RWPE1 (cell line): ENCODE data around the gene AKAP8L.

ENCODE experiments used
- CTCF ChIA-PET: fragments of 350-600 bp; sonication (Branson Sonifier 250); formaldehyde crosslinking; extraction: SDS; loops from one replicate; lab custom pipeline; 2021; lab: Yijun Ruan, JAX
- POLR2A ChIA-PET: fragments of 400-600 bp; formaldehyde crosslinking; extraction: SDS; loops from one replicate; lab custom pipeline; 2020; ENCODE audit warnings: antibody characterized with exemption; ENCODE audit not compliant: low non-redundant PET; lab: Yijun Ruan, JAX
- DNase-seq: peaks from one replicate; pipeline ENCODE4 v3.0.0; 2012; ENCODE audit warnings: low spot score
- H3K27ac ChIP-seq: fragments of 450-650 bp; 2 replicates; pipeline ENCODE4 v1.5.1; 2017
- TF ChIP-seq, protein P1 (sequence below): fragments of 450-650 bp; conservative IDR thresholded peaks from 2 replicates; pipeline ENCODE4 v1.5.1; 2017; ENCODE audit warnings: low read depth, mild to moderate bottlenecking

Gene AKAP8L

DNA sequence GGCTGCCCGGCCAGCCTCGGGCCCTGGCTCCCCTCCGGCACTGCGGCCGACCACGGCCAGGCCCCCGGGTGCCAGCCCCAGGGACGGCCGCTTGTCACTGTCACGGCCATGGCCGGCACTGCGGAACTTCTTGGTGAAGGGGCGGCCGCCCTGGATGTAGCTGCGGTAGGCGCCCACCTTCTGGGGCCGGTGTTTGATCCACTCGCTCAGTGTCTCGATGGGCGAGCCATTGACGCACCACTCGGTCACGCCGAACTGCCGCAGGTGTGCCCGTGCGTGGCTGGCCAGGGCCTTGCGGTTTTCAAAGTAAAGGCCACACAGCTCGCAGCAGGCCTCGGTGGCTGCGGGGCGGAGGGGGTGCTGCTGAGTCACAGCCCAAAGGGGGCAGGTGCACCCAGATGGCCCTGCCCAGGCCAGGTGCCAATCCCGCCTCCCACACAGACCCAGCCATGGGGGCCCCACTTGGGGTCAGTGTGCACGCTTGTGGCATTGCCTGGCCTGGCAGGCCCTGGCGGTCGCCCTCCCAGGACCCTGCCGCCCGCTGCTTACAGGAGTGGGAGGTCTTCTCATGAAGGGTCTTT lies 6.0 kb upstream of the AKAP8L start:
- CTCF ChIA-PET = no interaction called here
- DNase-seq = no peak
- POLR2A ChIA-PET = no interaction called here

DNA sequence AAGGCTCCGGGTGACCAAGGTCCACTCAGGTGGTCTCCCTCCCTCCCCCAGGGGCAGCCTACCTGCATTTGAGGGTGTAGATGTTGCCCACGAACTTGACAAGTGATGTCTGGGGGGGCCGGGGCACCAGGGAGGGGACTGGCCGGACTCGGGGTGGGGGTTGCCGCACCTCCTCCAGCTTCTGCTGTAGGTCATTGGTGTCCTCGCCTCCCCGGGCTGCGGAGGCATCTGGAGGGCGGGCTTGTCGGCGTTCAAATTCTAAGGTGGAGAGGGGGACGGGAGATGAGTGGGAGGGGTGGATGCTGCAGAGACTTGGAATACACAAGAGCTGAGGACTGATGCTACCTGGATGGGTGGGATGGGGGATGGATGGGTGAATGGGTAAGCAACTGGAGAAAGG lies 5.3 kb upstream of the AKAP8L start:
- POLR2A ChIA-PET = no interaction called here
- TF ChIP-seq, protein P1, sequence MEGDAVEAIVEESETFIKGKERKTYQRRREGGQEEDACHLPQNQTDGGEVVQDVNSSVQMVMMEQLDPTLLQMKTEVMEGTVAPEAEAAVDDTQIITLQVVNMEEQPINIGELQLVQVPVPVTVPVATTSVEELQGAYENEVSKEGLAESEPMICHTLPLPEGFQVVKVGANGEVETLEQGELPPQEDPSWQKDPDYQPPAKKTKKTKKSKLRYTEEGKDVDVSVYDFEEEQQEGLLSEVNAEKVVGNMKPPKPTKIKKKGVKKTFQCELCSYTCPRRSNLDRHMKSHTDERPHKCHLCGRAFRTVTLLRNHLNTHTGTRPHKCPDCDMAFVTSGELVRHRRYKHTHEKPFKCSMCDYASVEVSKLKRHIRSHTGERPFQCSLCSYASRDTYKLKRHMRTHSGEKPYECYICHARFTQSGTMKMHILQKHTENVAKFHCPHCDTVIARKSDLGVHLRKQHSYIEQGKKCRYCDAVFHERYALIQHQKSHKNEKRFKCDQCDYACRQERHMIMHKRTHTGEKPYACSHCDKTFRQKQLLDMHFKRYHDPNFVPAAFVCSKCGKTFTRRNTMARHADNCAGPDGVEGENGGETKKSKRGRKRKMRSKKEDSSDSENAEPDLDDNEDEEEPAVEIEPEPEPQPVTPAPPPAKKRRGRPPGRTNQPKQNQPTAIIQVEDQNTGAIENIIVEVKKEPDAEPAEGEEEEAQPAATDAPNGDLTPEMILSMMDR = no peak
- H3K27ac ChIP-seq = no peak overlapping the region
- CTCF ChIA-PET = no interaction called here
- DNase-seq = no peak

More for the DNA sequence above, 6.0 kb upstream of the AKAP8L start:
- TF ChIP-seq, protein P1 = no peak
- no peak overlapping the region for H3K27ac ChIP-seq

DNA sequence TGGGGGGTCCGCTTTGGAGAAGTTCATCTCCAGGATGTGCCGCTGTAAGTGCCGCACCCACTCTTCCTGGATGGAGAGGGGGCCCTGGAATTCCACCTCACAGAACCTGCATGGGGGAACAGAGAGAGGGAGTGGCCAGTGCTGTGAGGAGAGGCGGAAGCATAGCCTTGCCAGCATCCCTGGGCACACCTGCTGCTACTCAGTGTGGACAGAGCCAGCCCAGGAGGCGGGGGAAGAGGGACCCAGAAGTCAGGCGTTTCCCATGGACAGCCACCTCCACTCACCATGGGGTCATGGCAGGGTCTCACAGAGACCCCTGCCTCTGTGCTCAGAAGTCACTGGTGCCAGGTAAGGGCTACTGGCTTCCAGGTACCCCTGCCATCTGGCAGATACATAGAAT lies 4.3 kb upstream of the AKAP8L start:
- TF ChIP-seq, protein P1 = no peak
- CTCF ChIA-PET = interaction anchor here (1.2 kb wide), 1 partner anchor 142 kb away, joined by 4 read pairs; no protein-coding TSS in a partner anchor
- DNase-seq = no peak
- POLR2A ChIA-PET = no interaction called here
- no peak overlapping the region for H3K27ac ChIP-seq

DNA sequence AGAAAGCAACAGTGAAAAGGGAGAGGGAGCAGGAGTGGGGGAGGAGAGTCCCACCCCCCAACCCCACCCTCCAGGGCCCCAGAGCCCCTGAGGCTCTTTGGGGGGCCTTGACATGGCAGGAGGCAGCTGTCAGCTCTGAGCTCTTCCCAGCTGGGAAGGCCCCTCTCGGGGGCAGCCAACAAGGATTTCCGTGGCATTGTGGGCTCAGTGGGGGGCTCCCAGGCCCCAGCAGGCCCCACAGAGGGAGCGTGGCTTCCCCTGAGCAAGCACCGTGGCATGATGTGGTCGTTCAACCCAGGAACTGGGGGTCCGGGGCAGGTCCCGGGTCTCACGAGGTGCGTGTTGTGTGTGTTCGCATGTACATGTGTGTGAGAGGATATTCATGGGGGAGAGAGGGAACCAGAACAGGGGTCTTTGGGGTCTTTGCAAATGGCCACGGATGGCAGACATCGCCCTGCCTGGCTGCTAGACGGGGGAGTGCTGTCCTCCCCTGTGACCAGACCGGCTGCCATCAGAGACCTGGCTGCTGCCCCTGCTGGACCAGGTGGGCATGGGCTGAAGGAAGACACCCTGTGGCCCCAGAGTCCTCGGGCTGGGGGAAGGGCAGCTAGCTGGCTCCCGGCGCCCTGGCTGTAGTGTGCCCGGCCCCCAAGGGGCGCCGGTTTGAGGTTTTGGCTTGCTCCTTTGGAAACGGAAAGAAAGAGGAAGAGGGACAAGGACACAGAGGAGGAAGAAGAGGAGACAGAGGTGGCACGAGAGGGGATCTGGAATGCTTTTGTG lies 3.7 kb upstream of the AKAP8L start:
- H3K27ac ChIP-seq = peak overlapping the region; percentile 43
- TF ChIP-seq, protein P1 = no peak
- no peak for DNase-seq
- CTCF ChIA-PET = interaction anchor here (0.6 to 1.2 kb wide), 3 partner anchors 134 to 246 kb away, joined by 3 to 4 read pairs (median 3); no protein-coding TSS in a partner anchor
- POLR2A ChIA-PET = no interaction called here

DNA sequence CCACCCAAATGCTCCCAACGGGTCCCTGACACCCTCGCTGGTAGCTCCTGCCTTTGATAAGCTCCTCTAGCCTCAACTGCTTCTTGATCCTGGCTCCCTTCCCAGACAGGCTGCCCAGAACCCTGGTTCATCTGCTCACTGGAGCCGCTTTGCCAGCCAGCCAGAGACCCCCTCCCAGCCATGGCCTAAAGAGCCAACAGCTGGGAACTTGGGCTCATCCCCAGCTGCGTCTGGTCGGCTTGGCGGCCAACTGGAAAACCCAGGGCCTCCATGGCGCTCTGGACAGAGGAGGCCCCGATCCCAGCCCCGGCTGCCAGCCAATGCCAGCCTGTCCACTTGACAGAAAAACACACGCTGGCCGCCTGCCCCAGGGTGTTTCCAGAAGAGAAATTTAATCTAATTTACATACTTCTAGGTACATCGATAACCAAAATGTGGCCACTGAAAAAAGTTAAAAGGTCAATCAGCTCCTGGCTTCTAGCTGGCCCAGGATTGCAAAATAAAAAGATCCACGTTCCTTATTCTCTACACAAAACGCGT lies 3.0 kb upstream of the AKAP8L start:
- POLR2A ChIA-PET = no interaction called here
- CTCF ChIA-PET = interaction anchor here (0.6 to 1.2 kb wide), 4 partner anchors 135 to 320 kb away, joined by 3 to 4 read pairs (median 3); no protein-coding TSS in a partner anchor
- TF ChIP-seq, protein P1 = no peak
- peak overlapping the region; percentile 43 for H3K27ac ChIP-seq
- no peak for DNase-seq

DNA sequence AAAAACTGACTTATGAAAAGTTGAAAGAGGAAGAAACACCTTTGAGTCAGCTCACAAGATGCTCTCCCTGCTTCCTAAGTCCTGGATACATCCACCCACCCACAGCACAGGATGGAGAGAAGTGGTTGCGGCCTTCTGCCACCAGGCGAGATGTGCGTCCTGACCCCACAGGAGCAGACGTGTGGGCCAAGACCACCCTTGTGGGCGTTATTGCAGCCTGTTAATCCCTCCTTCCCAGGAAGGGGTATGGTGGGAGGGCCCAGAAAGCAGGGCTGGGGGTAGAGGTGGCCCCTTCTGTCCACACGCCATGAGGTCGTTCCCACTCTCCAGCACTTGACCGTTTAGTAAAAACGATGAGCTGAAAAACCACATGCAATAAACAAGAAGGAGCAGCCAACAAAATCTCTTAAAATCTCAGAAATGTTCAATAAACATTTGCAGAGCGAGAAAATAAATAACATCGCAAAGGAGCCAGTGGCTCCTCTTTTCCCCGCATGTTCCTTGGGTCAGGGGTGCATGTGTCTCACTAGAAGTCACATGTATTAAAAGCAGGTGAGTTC lies 2.4 kb upstream of the AKAP8L start:
- TF ChIP-seq, protein P1 = no peak
- POLR2A ChIA-PET = no interaction called here
- H3K27ac ChIP-seq = peak overlapping the region; percentile 43
- DNase-seq = no peak
- CTCF ChIA-PET = interaction anchor here (1.0 kb wide), 1 partner anchor 136 kb away, joined by 3 read pairs; no protein-coding TSS in a partner anchor
